B cell (primary cell): ENCODE results near the gene ACTL8. TPM values are rescaled to one million over a fixed set of nuclear protein-coding genes. Genes with fewer than 3 reads are reported as not detected.

Experiments used
- ATAC-seq: fragments of 200-7000 bp; cut with Tn5 transposase; one replicate; pipeline ENCODE4 v1.10.0; 2021; ENCODE audit warnings: low read depth, mild to moderate bottlenecking, moderate number of reproducible peaks, moderate library complexity
- CTCF ChIA-PET: fragments of 350-600 bp; sonication (Branson Sonifier 250); formaldehyde crosslinking; loops from one replicate; lab custom pipeline; 2021; ENCODE audit warnings: antibody characterized with exemption, inconsistent platforms; lab: Charles Lee
- POLR2A ChIA-PET: fragments of 350-600 bp; sonication (Branson Sonifier 250); formaldehyde crosslinking; loops from one replicate; lab custom pipeline; 2021; ENCODE audit warnings: antibody characterized with exemption; lab: Charles Lee
- DNase-seq: peaks from one replicate; pipeline ENCODE4 v3.0.0; 2013
- H2AFZ ChIP-seq: 2 replicates; pipeline ENCODE4 v1.6.1; 2012; ENCODE audit warnings: mild to moderate bottlenecking, low read depth, low read length; ENCODE audit not compliant: insufficient read depth, poor library complexity, severe bottlenecking
- H3K27ac ChIP-seq, 2 donors: 1 replicate in 1 of 2; 2 replicates in 1 of 2; pipeline ENCODE4 v1.5.1; 2012 to 2013; ENCODE audit warnings: low read length in 2 of 2, mild to moderate bottlenecking in 2 of 2, moderate library complexity in 1 of 2
- H3K27me3 ChIP-seq, 4 experiments: fragments of 200-600 bp in 1 of 4; sonication (generic) in 1 of 4; replicated peaks in 1 of 4; 1 replicate in 2 of 4; 2 replicates in 2 of 4; pipeline versions ENCODE4 v1.6.1 to v1.7.0; 2013 to 2016; ENCODE audit warnings: low read length in 3 of 4, mild to moderate bottlenecking in 2 of 4, mixed read lengths in 1 of 4, moderate library complexity in 1 of 4; ENCODE audit not compliant: insufficient read depth in 4 of 4, control insufficient read depth in 3 of 4; ENCODE audit errors: control extremely low read depth in 1 of 4
- H3K36me3 ChIP-seq, 2 experiments: replicated peaks in 1 of 2; 1 replicate in 1 of 2; 2 replicates in 1 of 2; pipeline versions ENCODE4 v1.6.1 to v1.7.1; 2013; ENCODE audit warnings: low read length in 1 of 2; ENCODE audit not compliant: insufficient read depth in 2 of 2, control insufficient read depth in 1 of 2; ENCODE audit errors: control extremely low read depth in 1 of 2, extremely low read depth in 1 of 2
- H3K4me1 ChIP-seq, 2 donors: fragments of 200-600 bp in 1 of 2; sonication (generic) in 1 of 2; 1 replicate in 1 of 2; 2 replicates in 1 of 2; pipeline versions ENCODE4 v1.5.1 to v1.6.1; 2013 to 2017; ENCODE audit warnings: low read length in 2 of 2; ENCODE audit not compliant: control insufficient read depth in 2 of 2, insufficient read depth in 2 of 2
- H3K4me2 ChIP-seq: replicated peaks from 2 replicates; pipeline ENCODE3; 2012; ENCODE audit warnings: mild to moderate bottlenecking, low read depth, low read length; ENCODE audit not compliant: poor library complexity, severe bottlenecking
- H3K4me3 ChIP-seq, 5 experiments: fragments of 200-600 bp in 1 of 5; sonication (generic) in 1 of 5; 1 replicate in 3 of 5; 2 replicates in 2 of 5; pipeline versions ENCODE4 v1.5.1 to v1.7.0; 2011 to 2016; ENCODE audit warnings: low read length in 4 of 5, mild to moderate bottlenecking in 4 of 5, low read depth in 2 of 5, control low read depth in 1 of 5, moderate library complexity in 1 of 5; ENCODE audit not compliant: insufficient read depth in 1 of 5; ENCODE audit errors: control extremely low read depth in 1 of 5, extremely low read depth in 1 of 5
- H3K79me2 ChIP-seq: fragments of 200-600 bp; sonication (generic); one replicate; pipeline ENCODE4 v1.6.0; 2016; ENCODE audit warnings: low read length; ENCODE audit not compliant: control insufficient read depth, insufficient read depth
- H3K9ac ChIP-seq: fragments of 200-600 bp; sonication (generic); 2 replicates; pipeline ENCODE4 v1.6.1; 2017; ENCODE audit warnings: mild to moderate bottlenecking, low read length, moderate library complexity
- H3K9me3 ChIP-seq, 3 donors: one replicate each; pipeline versions ENCODE4 v1.6.1 to v1.7.1; 2013; ENCODE audit warnings: low read length in 2 of 3; ENCODE audit not compliant: control insufficient read depth in 2 of 3, insufficient read depth in 1 of 3; ENCODE audit errors: control extremely low read depth in 1 of 3
- H4K20me1 ChIP-seq: 2 replicates; pipeline ENCODE4 v1.6.0; 2012; ENCODE audit warnings: mild to moderate bottlenecking, low read length; ENCODE audit not compliant: insufficient read depth, control insufficient read depth, poor library complexity, severe bottlenecking
- H3K27ac Mint-ChIP-seq: one replicate; pipeline ENCODE4 v1.8.0; 2021; ENCODE audit warnings: mixed read lengths
- H3K27me3 Mint-ChIP-seq: one replicate; pipeline ENCODE4 v1.8.0; 2021; ENCODE audit warnings: mixed read lengths
- H3K4me1 Mint-ChIP-seq: one replicate; pipeline ENCODE4 v1.8.0; 2021; ENCODE audit warnings: mixed read lengths
- H3K4me3 Mint-ChIP-seq: one replicate; pipeline ENCODE4 v1.8.0; 2021; ENCODE audit warnings: mixed read lengths
- H3K9me3 Mint-ChIP-seq: one replicate; pipeline ENCODE4 v1.8.0; 2022; ENCODE audit warnings: mixed read lengths; ENCODE audit not compliant: insufficient read depth
- CTCF ChIP-seq: fragments of 200-600 bp; IDR thresholded peaks from one replicate; pipeline ENCODE4 v1.8.0; 2022; ENCODE audit warnings: antibody characterized with exemption, mild to moderate bottlenecking
- EZH2 ChIP-seq: IDR thresholded peaks from 2 replicates; pipeline ENCODE4 v1.6.1; 2012; ENCODE audit warnings: borderline replicate concordance, low read depth, mild to moderate bottlenecking, moderate library complexity, low read length; ENCODE audit not compliant: insufficient read depth, poor library complexity, severe bottlenecking
- WGBS: methylation state at CpG from one replicate; pipeline ENCODE4 v1.1.5; 2013; ENCODE audit warnings: missing lambda C conversion rate; ENCODE audit not compliant: insufficient coverage; 5-methylcytosine and 5-hydroxymethylcytosine counted together
- intact Hi-C: fragments of 100-400 bp; cut with micrococcal nuclease; formaldehyde crosslinking; loops from one replicate; pipeline ENCODE4 v1.10.0; 2022
- polyA plus RNA-seq: library from polyadenylated mRNA; depleted of rRNA; stranded (reverse); fragments of >200 nt; gene quantifications from 2 replicates; pipeline ENCODE4 v1.2.3, GENCODE V29; 2012
- total RNA-seq, 2 donors: library from RNA; stranded (reverse); fragments of 120-200 nt in 1 of 2; gene quantifications; 1 replicate in 1 of 2; 2 replicates in 1 of 2; pipeline versions ENCODE4 v1.2.3 to v1.2.4, GENCODE V29; 2013 to 2022

Gene ACTL8
- total and polyA plus RNA-seq, 2 donors (not counting 1 experiment from before 2014, with no cell fraction given), result not detected

DNA sequence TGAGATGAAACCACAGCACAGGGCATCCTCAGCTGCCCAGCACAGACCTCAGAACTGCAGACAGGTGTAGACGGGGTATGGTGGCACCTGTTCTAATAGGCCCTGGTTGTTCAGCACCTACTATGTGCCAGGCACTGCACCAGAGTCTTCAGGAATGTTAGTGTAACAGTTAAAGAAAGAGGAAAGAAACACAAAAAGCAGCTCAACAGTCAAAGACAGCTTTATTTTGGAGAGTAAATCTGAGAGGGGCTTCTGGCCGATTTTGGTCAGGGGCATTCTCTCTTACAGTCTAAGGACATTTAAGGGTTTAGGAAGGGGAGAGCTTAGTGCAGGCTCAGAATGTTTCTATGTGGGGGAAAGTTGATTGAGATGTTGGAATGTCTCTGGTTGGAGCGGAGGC lies 45.2 kb upstream of the ACTL8 start:
- 93% methylated on average over 3 of the region's 3 CpGs for WGBS
- Histone ChIP-seq H3K9ac (no peak overlapping the region), H3K27ac (no peak overlapping the region), H3K4me3 (no peak overlapping the region), H3K4me2 (no peak overlapping the region), H3K36me3 (no peaks in the 10 kb centered on the region), H3K9me3 (peaks cover 0 to 9% (median 0%) of the 10 kb centered on the region in 3 donors), H4K20me1 (no peaks in the 10 kb centered on the region), H3K4me1 (no peaks in the 10 kb centered on the region), H3K79me2 (no peaks in the 10 kb centered on the region), H3K27me3 (no peaks in the 10 kb centered on the region), H2AFZ (no peak overlapping the region)
- TF ChIP-seq CTCF, result no peak
- no peak for TF ChIP-seq EZH2
- DNase-seq (no peak), ATAC-seq (no peak)
- no peaks in the 10 kb centered on the region for H3K9me3 Mint-ChIP-seq
- H3K27ac Mint-ChIP-seq, result no peak overlapping the region
- intact Hi-C loops, result no loop called here
- H3K4me1 Mint-ChIP-seq, result no peaks in the 10 kb centered on the region
- CTCF ChIA-PET, result no interaction called here
- no peak overlapping the region for H3K4me3 Mint-ChIP-seq
- POLR2A ChIA-PET, result no interaction called here
- H3K27me3 Mint-ChIP-seq, result peaks cover 12% of the 10 kb centered on the region

DNA sequence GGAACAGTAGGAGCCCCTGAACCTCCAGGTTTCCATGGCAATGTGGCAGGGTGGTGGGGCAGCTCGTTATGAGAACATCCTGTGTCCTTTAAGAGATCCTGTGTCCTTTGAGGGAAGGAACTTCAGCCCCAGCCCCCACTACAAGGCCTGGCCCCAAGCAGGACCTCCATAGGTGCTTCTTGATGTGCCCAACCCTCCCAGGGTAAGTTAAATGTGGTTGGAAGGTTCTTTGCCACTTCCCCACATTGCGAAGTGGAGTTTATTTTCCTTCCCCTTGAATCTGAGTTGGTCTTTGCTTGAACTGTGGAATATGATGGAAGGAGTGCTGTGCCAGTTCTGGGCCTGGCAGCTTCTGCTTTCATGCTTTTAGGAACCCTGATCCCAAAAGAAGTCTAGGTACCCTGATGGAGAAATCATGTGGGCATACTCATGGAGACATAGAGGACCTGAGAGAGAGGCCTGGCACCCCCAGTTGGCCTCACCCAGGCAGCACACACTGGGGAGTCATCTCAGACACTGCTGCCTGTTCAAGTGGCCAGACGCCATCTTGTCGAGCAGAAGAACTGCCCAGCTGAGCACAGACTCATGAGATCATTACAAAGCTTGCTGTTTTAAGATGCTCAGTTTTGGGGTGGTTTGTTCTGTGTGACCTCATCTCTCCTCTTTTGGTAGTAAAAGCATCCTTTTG lies 44.1 kb upstream of the ACTL8 start:
- Histone ChIP-seq H3K79me2 (no peaks in the 10 kb centered on the region), H3K36me3 (no peaks in the 10 kb centered on the region), H3K4me3 (no peak overlapping the region), H3K4me2 (no peak overlapping the region), H3K9ac (no peak overlapping the region), H3K27me3 (no peaks in the 10 kb centered on the region), H3K27ac (no peak overlapping the region), H4K20me1 (no peaks in the 10 kb centered on the region), H2AFZ (no peak overlapping the region), H3K9me3 (peaks cover 0 to 9% (median 0%) of the 10 kb centered on the region in 3 donors), H3K4me1 (no peaks in the 10 kb centered on the region)
- H3K27ac Mint-ChIP-seq, result no peak overlapping the region
- CTCF ChIA-PET, result no interaction called here
- ATAC-seq (no peak), DNase-seq (no peak)
- TF ChIP-seq EZH2, result no peak
- no peak for TF ChIP-seq CTCF
- no peak overlapping the region for H3K4me3 Mint-ChIP-seq
- H3K4me1 Mint-ChIP-seq, result no peaks in the 10 kb centered on the region
- 100% methylated on average over 1 of the region's 4 CpGs for WGBS
- intact Hi-C loops, result no loop called here
- no peaks in the 10 kb centered on the region for H3K9me3 Mint-ChIP-seq
- POLR2A ChIA-PET, result no interaction called here
- H3K27me3 Mint-ChIP-seq, result peaks cover 10% of the 10 kb centered on the region
